OCI-LY3 (cell line): ENCODE measurements around the gene PBX3.

Source experiments
- H2AFZ ChIP-seq: fragments of 200-600, 300-600 bp; shearing (Covaris generic); 2 replicates; pipeline ENCODE4 v1.6.0; 2014; ENCODE audit warnings: antibody characterized with exemption, low read depth, low read length
- H3K27ac ChIP-seq: fragments of 200-600, 300-600 bp; sonication (generic); 2 replicates; pipeline ENCODE4 v1.5.1; 2014; ENCODE audit warnings: mild to moderate bottlenecking, low read length, moderate library complexity, mixed read lengths
- H3K27me3 ChIP-seq: fragments of 200-600, 300-600 bp; sonication (generic); 2 replicates; pipeline ENCODE4 v1.6.1; 2014; ENCODE audit warnings: low read depth, low read length, mixed read lengths
- H3K36me3 ChIP-seq: fragments of 200-600, 300-600 bp; sonication (generic); replicated peaks from 2 replicates; pipeline ENCODE3; 2014; ENCODE audit warnings: low read depth, low read length, mixed read lengths
- H3K4me1 ChIP-seq: fragments of 300-600, 200-600 bp; sonication (generic); 2 replicates; pipeline ENCODE4 v1.6.1; 2014; ENCODE audit warnings: low read length, mixed read lengths
- H3K4me2 ChIP-seq: fragments of 200-600, 300-600 bp; sonication (generic); 2 replicates; pipeline ENCODE4 v1.6.1; 2014; ENCODE audit warnings: low read length, mixed read lengths
- H3K4me3 ChIP-seq: fragments of 300-600, 200-600 bp; sonication (generic); 2 replicates; pipeline ENCODE4 v1.5.1; 2014; ENCODE audit warnings: antibody characterized with exemption, mild to moderate bottlenecking, low read length, moderate library complexity
- H3K79me2 ChIP-seq: fragments of 300-600, 200-600 bp; shearing (Covaris generic); 2 replicates; pipeline ENCODE4 v1.6.1; 2014; ENCODE audit warnings: mild to moderate bottlenecking, low read length, mixed read lengths
- H3K9ac ChIP-seq: fragments of 300-600, 200-600 bp; shearing (Covaris generic); 2 replicates; pipeline ENCODE4 v1.6.0; 2014; ENCODE audit warnings: mild to moderate bottlenecking, low read length, moderate library complexity
- H3K9me3 ChIP-seq: fragments of 200-600, 300-600 bp; shearing (Covaris generic); 2 replicates; pipeline ENCODE4 v1.6.1; 2014; ENCODE audit warnings: low read length, mixed read lengths; ENCODE audit not compliant: insufficient read depth
- H4K20me1 ChIP-seq: fragments of 200-600, 300-600 bp; sonication (generic); 2 replicates; pipeline ENCODE4 v1.6.1; 2016; ENCODE audit warnings: low read length, mixed read lengths; ENCODE audit not compliant: insufficient read depth
- CTCF ChIP-seq: fragments of 200-600, 300-600 bp; sonication (generic); IDR thresholded peaks from 2 replicates; pipeline ENCODE4 v1.5.1; 2014; ENCODE audit warnings: antibody characterized with exemption, low read length, low read depth
- EZH2phosphoT487 ChIP-seq: fragments of 200-600 bp; shearing (Covaris generic); IDR thresholded peaks from 2 replicates; pipeline ENCODE4 v1.6.1; 2018; ENCODE audit warnings: antibody characterized with exemption, mixed run types, low read depth

The PBX3 gene

DNA sequence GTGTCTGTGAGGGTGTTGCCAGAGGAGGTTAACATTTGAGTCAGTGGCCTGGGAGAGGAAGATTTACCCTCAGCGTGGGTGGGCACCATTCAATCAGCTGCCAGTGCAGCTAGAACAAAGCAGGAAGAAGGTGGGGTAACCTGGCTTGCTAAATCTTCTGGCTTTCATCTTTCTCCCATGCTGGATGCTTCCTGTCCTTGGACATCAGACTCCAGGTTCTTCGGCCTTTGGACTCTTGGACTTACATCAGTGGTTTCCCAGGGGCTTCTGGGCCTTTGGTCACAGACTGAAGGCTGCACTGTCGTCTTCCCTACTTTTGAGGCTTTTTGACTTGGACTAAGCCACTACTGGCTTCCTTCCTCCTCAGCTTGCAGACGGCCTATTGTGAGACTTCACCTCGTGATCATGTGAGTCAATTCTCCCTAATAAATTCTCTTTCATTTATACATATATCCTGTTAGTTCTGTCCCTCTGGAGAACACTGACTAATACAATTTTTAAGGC, 38.1 kb downstream of the PBX3 start:
- Histone ChIP-seq H3K4me3 (no peak overlapping the region), H3K4me1 (peaks cover 6% of the 10 kb centered on the region), H3K27ac (no peak overlapping the region), H3K36me3 (no peaks in the 10 kb centered on the region), H3K9ac (no peak overlapping the region), H3K27me3 (no peaks in the 10 kb centered on the region), H3K9me3 (no peaks in the 10 kb centered on the region), H4K20me1 (no peaks in the 10 kb centered on the region), H3K4me2 (no peak overlapping the region), H2AFZ (no peak overlapping the region), H3K79me2 (no peaks in the 10 kb centered on the region)
- no peak for TF ChIP-seq EZH2phosphoT487

DNA sequence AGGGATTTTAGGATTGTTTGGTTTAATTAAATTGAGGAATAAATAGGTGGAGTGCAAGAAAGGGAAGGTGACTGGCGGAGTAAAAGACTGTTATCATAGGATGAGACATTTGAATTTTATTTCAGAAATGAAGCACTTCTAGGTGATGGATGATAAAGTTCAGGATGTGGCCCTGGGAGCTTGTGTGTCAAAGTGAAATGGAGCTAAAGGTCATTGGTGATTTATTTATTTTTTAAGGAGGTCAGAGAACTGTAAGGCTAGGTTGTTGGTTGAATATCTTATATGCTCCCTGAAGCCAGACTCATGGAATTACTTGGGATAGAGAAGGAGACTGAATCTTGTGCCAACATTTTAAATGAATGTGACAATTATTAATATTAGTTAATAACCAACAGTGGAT, 40.5 kb downstream of the PBX3 start:
- Histone ChIP-seq H3K9ac (no peak overlapping the region), H3K79me2 (no peaks in the 10 kb centered on the region), H3K9me3 (no peaks in the 10 kb centered on the region), H3K4me3 (no peak overlapping the region), H4K20me1 (no peaks in the 10 kb centered on the region), H3K4me2 (no peak overlapping the region), H3K4me1 (peaks cover 6% of the 10 kb centered on the region), H3K27me3 (no peaks in the 10 kb centered on the region), H3K36me3 (no peaks in the 10 kb centered on the region), H2AFZ (no peak overlapping the region), H3K27ac (no peak overlapping the region)
- TF ChIP-seq EZH2phosphoT487 (no peak), CTCF (no peak)

DNA sequence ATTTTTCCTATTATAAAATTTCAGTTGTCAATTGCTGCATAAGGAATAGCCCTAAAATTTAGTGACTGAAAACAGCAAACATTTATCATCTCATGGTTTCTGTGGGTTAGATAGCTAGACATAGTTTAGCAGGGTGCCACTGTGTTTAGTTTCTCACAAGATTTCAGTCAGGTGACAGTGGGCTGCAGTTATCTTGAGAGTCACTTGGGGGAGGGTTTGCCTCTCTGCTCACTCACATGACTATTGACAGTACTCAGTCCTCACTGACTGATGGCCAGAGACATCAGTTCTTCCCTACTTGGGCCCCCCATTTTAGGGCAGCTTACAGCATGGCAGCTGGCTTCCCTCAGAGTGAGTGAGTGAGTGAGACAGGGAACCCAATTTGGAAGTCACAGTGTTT, 42.0 kb downstream of the PBX3 start:
- Histone ChIP-seq H3K9ac (no peak overlapping the region), H3K4me1 (peaks cover 6% of the 10 kb centered on the region), H3K36me3 (no peaks in the 10 kb centered on the region), H3K27me3 (no peaks in the 10 kb centered on the region), H3K4me2 (no peak overlapping the region), H3K9me3 (no peaks in the 10 kb centered on the region), H3K4me3 (no peak overlapping the region), H4K20me1 (no peaks in the 10 kb centered on the region), H3K79me2 (no peaks in the 10 kb centered on the region), H3K27ac (no peak overlapping the region), H2AFZ (no peak overlapping the region)
- no peak for TF ChIP-seq EZH2phosphoT487
- 0 out of 2 replicates have a peak, but pooled peaks have one; percentile 7 for TF ChIP-seq CTCF

DNA sequence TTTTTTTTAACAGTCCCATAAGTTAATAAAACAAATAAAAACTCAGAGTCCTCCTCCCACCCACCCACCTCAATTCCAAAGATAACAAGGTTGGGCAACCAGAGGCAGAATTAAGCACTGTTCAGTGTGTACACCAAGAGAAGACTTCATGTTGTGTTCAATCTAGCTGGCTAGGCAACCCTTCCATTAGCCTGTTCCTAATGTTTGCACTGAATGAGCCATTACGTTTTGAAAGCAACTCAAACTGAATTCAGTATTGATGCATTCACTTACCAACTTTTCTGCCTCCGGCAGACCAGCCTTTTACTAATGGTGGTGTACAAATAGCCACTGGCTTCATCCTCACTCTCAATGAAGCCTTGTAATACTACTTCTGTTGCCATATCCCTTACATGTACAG, 47.5 kb downstream of the PBX3 start:
- Histone ChIP-seq H3K27me3 (no peaks in the 10 kb centered on the region), H3K9ac (no peak overlapping the region), H3K4me2 (no peak overlapping the region), H2AFZ (no peak overlapping the region), H4K20me1 (no peaks in the 10 kb centered on the region), H3K9me3 (no peaks in the 10 kb centered on the region), H3K4me3 (no peak overlapping the region), H3K4me1 (no peaks in the 10 kb centered on the region), H3K79me2 (no peaks in the 10 kb centered on the region), H3K36me3 (no peaks in the 10 kb centered on the region), H3K27ac (no peak overlapping the region)
- TF ChIP-seq CTCF: no peak
- TF ChIP-seq EZH2phosphoT487: no peak
